ENCODE data around the gene CDH23.

DNA sequence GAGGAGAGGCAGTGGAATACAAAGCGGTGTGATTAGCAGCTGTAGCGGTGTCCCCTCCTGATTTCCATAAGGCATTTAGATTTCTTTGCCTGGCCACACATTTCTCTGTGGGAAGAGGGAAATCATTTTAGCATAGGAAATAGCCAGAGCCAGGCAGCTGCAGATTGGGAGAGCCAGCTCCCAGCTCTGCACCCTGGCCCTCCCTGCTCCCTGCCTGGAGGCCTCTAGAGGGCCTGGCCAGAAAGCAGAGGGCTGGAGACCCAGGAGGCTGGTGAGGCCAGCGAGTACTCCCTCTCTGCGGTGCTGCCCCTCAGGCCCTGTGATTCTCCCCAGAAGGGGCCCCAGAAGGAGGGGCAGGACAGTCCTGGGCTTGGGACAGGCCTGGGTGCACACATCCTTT, 237.2 kb downstream of the CDH23 start:
- TF ChIP-seq POLR2AphosphoS5 (IDR thresholded peaks at IDR 0.05) (no peak), CTCF (IDR thresholded peaks at IDR 0.05) (no peak), EP300 (IDR thresholded peaks at IDR 0.05; ENCODE audit: low read depth) (no peak)

Measured in transverse colon (tissue), 4 donors.